HG03460 (cell line): ENCODE data around the gene DNAJB13.

ENCODE experiments used
- ATAC-seq: cut with Tn5 transposase; IDR thresholded peaks from one replicate; pipeline ENCODE4 v1.9.1; 2021; ENCODE audit not compliant: unreplicated experiment

The DNAJB13 gene

GRCh38 chr11:73949912-73950311, 914 bp upstream of the DNAJB13 start:
- ATAC-seq = no peak

DNA sequence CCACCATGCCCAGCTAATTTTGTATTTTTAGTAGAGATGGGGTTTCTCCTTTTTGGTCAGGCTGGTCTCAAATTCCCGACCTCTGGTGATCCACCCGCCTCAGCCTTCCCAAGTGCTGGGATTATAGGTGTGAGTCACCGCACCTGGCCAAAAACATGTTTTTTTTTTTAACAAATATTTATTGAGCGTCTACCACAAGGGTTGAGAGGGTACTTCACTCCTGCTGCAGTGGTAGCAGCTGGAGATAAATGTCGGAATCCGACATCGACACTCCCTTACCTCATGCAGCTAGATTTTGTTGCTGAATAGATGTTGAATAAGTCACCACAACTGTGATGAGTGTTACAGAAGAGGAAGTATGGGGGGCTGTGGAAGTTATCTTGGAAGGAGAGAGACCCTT, 971 bp downstream of the DNAJB13 start:
- ATAC-seq = no peak

DNA sequence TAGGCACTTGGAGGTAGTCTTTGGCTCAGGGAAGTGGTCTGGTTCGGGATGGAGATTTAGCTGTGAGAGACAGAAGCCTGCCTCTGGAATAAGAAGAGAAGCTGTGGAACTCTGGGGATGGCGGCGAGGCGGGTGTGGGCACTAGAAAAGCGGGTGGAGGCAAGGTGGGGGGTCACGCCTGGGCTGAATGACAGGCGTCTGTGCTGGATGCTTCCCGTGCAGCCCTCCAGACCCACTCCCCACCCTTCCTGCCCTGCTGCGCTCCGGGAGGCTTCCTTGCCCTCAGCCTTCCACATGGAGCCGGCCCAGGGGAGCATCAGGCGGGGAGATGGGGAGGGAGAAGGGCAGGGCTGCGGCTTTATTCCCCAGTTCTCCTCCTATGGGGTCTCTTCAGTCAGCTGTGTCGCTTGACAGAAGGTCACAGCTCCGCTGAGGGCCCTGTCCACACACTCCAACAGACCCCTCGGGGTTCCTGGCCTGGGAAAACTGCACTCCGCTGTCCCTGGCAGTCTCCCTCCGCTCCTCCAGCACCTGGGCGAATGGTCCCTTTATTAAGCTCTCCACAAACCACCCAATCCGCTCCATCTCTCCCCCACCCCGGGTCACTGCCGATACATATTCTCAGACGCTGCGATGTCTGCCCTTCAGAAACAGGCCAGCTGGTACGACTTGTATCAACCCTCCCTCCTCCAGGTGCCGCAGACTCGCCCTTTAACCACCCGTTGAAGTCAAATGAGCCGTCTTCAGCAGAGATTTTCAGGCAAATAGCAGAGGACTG, 6.2 kb downstream of the DNAJB13 start:
- no peak for ATAC-seq

GRCh38 chr11:73957654-73958361, 7.0 kb downstream of the DNAJB13 start:
- ATAC-seq = no peak

DNA sequence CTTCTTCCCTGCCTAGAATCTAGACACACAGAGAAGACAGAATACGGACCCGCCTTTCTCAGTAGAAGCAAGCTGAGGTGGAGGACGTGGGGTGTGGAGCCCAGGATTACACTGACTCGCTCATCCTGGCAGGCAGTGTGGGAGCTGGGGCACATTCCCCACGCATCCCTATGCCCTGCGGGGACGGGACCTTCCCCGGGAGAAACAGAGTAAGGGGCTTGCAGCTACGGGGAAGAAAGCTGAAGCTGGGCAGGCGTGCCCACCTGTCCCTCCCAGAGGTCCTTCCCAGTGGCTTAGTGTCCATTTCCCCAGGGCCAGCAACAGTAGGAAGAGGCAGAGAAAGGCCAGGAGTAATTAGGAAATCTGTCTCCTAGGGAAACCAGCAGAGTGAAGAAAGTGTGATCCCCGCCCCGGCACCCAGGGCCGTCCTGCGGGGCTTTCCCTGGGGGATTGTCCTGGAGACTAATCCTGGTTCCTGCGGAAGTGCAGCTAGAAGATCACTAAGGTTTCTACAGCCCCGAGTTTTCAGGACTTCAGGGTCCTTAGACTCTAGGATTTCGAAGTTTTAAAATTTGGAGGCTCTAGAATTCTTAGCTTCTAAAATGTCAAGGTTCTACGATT, 7.8 kb downstream of the DNAJB13 start:
- ATAC-seq = no peak

DNA sequence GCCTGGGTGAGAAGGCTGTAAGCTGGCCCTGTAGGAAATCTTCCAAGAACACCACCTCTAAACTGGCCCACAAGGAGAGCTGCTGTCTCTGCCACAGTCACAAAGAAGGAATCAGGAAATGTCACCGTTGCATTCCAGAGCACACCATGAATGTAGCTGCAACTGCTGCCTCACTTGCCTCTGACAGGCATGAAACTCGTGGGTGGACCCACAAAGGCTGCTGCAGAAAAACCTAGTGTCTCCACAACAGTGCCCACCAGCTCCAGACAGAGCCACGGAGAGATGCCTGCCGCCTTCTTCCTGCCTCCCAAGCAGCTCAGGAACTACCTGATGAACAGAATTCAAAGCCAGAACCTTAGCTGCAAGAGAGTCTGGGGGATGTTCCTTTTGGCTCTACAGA, 10.5 kb downstream of the DNAJB13 start:
- no peak for ATAC-seq

GRCh38 chr11:73962101-73962705, 11.4 kb downstream of the DNAJB13 start:
- no peak for ATAC-seq

- no peak for ATAC-seq
Measured at GRCh38 chr11:73963861-73964260, 13.0 kb downstream of the DNAJB13 start.

GRCh38 chr11:73965076-73965763, 14.4 kb downstream of the DNAJB13 start:
- ATAC-seq = no peak

DNA sequence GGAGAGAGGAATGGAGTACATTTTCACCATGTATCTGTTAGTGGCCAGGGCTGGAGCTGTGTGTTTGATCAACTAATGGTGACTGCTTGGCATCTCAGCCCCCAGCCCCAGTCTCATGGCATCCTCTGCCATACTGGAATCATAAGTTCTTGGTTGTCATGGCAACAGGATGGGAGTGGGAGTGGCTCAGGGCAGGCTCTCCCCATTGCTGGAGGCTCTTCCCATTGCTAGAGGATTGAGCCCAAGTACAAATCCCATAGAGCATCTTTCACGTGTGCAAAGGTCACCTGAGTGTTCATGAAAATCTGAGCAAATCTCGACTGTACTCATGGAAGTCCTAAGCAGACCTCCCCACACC, 14.9 kb downstream of the DNAJB13 start:
- no peak for ATAC-seq

DNA sequence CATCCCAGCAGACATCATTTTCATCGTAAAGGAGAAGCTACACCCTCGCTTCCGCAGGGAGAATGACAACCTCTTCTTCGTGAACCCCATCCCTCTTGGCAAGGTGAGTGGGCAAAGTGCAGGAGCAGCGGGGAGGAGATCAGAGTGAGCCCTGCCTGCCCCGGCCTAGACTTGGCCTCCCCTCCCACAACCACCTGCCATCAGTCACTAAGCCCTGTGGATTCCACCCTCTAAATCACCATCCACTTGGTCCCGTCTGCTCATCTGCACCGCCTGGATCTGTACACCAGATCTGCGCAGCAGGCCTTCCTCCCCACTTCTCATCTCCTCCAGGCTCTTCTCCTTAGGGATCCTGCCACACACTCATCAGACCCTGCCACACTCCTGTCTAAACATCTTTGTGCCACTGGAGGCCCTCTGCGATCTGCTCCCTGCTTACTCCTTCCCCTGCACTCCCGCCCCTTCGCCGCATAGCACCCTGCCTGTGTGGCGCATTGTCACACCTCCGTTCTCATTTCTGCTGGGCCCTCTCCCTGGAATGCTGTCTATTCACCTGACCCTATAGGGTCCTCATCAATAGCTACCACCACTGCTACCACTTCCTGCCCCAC, 17.6 kb downstream of the DNAJB13 start:
- ATAC-seq = no peak

GRCh38 chr11:73969091-73969490, 18.3 kb downstream of the DNAJB13 start:
- no peak for ATAC-seq

DNA sequence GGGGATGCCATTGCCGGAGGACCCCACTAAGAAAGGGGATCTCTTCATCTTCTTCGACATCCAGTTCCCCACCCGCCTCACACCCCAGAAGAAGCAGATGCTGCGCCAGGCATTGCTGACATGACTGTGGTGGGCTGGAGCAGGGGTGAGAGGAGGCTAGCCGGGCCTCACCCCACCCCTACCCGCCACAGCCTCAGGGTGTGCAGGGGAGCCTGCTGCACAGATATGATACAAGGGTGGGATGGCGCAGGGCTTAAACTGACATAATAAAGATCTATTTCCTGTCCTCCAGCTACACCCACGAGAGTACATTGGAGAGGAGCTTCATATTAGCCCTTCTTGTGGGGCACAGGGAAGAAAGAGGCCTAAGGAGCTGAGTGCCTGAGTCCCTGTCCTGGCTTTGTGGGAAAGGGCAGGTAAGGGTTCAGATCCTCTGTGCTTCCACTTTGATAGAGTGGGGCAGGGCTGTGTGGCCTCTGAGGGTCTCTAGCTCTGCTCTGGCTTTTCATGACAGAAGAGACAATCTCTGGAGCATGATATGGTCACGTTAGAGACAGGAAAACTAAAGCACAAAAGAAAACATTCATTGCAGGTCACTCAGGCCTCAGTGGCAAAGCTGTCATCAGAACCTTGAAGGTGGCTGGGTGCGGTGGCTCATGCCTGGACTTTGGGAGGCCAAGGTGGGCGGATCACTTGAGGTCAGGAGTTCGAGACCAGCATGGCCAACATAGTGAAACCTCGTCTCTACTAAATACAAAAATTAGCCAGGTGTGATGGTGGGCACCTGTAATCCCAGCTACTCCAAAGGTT, 19.4 kb downstream of the DNAJB13 start:
- no peak for ATAC-seq

DNA sequence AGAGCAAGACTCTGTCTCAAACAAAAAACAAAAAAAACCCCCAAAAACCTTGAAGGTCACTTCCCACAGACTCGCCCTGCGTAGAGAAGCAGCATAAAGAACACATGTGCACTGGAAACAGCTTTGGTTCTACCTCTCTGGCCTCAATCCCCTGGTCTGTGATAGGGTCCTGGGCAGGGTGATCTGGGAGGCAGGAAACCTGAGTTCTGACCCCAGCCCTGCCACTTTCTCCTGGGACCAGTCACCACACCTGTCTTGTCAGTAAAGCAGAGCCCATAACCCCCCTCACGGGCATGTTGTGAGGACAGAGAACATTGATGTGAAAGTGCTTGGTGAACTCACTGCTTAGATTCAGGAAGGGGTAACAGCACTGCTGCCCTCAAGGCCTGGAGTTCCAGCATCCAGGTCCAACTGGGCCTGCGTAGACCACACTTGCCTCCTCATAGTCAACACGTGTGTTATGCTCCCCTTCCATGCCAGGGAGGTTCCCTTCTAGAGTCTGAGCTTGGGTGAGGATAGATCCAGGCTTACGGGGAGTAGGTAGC, 20.4 kb downstream of the DNAJB13 start:
- no peak for ATAC-seq

DNA sequence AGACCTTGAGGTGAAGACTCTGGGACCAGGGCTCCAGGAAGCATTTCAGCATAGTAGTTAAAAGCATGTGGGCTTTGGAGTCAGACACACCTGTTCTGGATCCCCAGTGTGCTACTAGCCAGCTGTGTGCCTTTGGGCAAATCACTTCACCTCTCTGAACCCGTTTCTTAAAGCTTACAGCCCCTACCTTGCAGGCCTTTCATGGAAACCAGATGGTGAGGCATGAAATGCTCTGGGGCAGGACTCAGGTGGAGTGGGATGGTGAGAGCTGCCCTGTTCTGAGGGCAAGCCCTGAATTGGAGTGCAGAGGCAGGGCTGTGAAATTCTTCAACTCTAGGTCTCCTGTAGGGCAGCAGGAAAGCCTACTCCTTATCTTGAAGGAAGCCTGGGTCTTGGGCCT, 21.4 kb downstream of the DNAJB13 start:
- ATAC-seq = no peak

- no peak for ATAC-seq
Measured at GRCh38 chr11:73972620-73973449, 22.0 kb downstream of the DNAJB13 start.

GRCh38 chr11:73974604-73975478, 24.0 kb downstream of the DNAJB13 start:
- no peak for ATAC-seq

GRCh38 chr11:73975479-73975757, 24.6 kb downstream of the DNAJB13 start:
- no peak for ATAC-seq
